ENCODE results near the gene SPZ1.
"Not testable (repeated sequence)": the region's sequence is repeated elsewhere in the genome, so short reads cannot be mapped to it uniquely, and the experiment has no call there.

SPZ1 gene

DNA sequence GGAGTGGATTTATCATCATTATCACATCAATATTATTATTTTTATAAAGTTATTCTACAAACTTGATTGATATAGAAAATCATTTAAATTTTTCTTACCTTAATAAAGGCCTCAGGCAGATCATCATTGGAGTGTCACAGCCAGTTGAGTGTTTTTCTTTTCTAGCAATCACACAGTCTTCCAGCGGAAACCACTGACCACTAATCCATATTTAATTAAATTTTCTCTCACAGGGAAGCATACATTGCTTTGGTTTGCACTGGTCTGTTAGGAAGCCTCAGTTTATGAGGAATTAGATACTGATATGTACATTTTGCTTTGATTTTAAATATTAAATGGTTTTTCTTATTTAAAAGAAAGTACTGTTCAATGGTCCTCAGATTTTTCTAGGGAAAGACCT, 6.7 kb downstream of the SPZ1 start:
- no peak for DNase-seq
- intact Hi-C loops (cut with DNase I): no loop called here

DNA sequence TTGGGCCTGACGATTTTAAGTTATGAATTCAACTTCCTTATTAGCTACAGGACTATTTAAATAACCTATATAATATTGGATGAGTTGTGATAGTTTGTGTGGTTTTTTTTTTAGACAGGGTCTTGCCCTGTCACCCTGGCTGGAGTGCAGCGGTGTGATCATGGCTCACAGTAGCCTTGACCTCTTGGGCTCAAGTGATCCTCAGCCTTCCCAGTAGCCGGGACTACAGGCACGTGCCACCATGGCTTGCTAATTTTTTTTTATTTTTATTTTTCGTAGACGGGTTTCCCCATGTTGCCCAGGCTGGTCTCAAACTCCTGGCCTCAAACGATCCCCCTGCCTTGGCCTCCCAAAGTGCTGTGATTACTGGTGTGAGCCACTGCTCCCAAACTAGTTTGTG, 17.6 kb downstream of the SPZ1 start:
- intact Hi-C loops (cut with DNase I): no loop called here
- no peak for DNase-seq

DNA sequence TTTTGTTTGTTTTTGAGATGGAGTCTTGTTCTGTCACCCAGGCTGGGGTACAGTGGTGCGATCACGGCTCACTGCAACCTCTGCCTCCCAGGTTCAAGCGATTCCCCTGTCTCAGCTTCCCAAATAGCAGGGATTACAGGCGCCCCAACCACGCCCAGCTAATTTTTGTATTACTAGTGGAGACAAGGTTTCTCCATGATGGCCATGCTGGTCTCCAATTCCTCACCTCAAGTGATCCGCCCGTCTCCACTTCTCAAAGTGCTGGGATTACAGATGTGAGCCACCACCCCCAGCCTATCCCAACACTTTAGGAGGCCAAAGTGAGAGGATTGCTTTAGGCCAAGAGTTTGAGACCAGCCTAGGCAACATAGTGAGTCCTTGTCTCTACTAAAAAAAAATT, 19.3 kb downstream of the SPZ1 start:
- intact Hi-C loops (cut with DNase I): no loop called here
- DNase-seq: no peak

DNA sequence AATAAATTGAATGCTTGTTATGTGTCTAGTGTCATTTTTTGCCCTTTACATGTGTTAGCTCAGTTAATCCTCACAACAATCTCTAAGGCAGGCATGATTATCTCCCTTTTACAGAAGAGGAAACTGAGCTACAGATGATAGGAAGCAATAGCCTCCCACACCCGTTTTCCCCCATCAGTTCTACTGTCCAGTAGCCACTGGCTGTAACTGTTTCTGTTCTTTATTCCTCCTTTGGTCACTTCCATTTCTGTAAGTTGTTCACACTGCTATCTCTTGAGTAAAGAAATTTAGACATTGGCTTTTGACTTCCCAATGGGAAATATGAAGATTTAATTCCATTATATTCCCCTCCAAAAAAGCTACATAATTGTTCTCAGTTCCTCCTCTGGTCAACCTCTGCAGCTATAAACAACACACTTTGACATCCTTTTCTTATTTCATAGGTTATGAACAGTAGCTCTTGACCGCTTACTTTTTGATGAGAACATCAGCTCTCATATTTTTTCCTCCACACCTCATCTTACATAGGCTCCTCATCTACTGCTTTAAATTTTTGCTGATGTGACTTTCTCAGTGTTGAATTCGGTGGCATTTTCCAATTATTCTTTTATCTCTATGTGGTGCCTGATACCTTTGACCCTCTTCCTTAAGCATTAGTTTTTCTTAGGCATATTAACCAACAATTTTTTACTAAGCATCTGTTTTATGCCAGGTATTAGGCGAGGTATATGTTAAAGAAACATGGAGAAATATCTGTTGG, 21.4 kb downstream of the SPZ1 start:
- intact Hi-C loops (cut with DNase I): no loop called here
- no peak for DNase-seq

- intact Hi-C loops (cut with DNase I): no loop called here
- DNase-seq: no peak
Measured at GRCh38 chr5:80343067-80343466, 23.3 kb downstream of the SPZ1 start.

GRCh38 chr5:80346055-80346454, 26.3 kb downstream of the SPZ1 start:
- DNase-seq: peak in 1 of 10 donors; percentile 24
- intact Hi-C loops (cut with DNase I): no loop called here

DNA sequence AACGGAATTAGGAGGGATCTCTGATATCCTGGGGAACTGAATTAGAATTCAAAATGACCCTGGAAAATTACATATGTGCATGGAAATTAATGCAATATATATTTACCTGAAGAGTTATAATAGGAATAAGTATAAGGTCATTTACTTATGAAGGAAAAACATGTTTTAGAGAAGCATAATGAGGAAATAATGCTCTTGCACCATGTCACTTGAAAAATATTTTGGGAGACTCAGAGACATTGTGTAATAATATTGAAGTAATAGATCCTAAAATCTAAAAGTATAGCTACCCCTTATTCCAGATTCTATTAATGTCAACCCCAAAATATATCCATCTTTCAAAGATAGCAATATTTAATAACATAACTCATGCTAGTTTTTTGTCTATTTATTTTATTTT, 28.4 kb downstream of the SPZ1 start:
- DNase-seq: no peak
- intact Hi-C loops (cut with DNase I): no loop called here

DNA sequence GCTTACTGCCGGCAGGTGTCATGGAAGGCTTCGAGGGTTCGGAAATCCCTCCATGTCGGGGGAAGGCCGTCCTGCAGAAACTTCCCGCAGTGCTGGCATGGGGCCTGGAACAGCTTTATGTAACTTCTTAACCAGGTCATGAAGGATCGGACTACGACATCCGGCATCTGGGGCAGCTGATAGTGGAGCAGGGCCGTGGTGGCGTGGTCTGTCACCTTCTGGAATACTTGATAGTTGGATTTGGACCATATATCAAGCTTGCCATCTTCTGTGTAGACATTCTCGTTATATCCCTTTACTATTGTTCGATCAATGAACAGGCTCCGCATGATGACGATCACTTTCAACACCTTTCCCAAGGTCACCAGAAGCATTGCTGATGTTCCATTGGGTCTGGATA, 31.2 kb downstream of the SPZ1 start:
- DNase-seq: peak in 1 of 10 donors; percentile 43
- intact Hi-C loops (cut with DNase I): not testable (repeated sequence)

GRCh38 chr5:80355686-80356085, 35.9 kb downstream of the SPZ1 start:
- no peak for DNase-seq
- intact Hi-C loops (cut with DNase I): no loop called here

DNA sequence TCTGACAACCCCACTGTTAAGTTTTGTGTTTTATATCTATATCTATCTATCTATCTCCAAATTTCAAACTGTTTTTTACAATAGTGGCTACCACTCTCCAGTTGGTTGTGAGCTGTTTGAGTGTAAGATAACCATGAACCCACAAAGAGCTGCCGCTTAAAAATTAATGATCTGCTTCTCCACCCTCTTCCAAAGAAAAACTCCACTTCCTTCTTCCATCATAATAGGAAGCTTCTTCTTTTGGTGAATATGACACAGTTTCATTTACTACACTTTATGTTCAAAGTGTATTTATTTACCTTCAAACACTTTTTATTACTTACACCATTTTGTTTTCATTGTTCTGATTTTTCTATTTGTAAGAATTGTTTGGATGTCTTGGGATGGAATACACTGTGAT, 37.9 kb downstream of the SPZ1 start:
- intact Hi-C loops (cut with DNase I): no loop called here
- no peak for DNase-seq

DNA sequence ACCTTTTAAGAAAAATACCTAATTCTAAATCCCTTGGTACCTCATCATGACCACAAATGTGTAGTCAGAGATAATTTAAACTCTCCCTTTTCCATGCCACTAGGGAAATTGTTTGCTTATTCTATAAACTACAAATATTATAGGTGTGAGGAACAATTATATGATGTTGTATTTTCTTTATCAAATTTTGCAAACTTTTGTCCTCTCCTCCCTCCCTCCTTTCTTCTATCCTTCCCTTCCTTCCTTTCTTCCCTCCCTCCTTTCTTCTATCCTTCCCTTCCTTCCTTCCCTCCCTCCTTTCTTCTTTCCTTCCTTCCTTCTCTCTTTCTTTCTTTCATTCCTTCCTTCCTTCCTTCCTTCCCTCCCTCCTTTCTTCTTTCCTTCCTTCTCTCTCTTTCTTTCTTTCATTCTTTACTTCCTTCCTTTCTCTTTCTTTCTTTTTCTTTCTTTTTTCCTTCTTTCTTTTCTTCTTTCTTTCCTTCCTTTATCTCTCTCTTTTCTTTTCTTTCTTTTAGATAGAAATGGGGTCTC, 41.2 kb downstream of the SPZ1 start:
- no peak for DNase-seq
- intact Hi-C loops (cut with DNase I): no loop called here

- no peak for DNase-seq
- intact Hi-C loops (cut with DNase I): no loop called here
Measured at GRCh38 chr5:80364892-80365291, 45.1 kb downstream of the SPZ1 start.

DNA sequence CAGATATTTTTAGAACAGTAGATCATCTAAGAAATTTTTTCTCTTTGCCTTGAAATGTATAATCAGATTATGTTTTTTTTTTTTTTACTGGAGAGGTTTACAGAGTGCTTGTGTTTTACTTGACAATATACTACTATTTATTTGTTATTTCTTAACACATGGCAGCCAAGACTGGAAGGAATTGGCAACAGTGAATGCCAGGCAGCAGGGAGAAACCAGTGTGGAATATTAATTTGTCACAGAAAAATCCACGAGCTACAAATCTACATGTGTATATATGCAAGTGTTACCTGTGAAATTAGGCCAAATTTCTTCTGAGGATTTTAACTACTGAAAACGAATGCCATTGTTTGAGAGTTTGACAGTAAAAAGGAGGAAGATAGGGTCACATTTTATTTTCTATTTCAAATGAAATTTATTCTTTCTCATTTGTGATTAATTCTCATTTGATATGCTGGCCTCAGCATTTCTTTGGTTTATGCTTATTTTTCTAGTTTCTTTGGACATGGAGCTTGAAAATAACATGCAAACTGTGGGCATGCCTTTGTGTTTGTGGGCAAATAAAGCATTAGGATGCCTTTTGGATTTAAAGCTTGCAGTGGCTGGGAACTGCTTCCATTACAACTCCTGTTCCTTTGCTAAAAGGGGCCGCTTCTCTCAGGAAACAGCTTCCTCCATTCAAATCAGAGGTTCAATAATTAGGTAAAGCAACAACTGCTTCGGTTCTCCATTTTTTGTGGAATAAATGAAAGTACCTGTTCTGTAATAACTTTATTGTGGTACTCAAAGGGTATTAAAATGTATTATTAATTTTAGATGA, 49.1 kb downstream of the SPZ1 start:
- DNase-seq: no peak
- intact Hi-C loops (cut with DNase I): no loop called here

- intact Hi-C loops (cut with DNase I): no loop called here
- DNase-seq: no peak
Measured at GRCh38 chr5:80369521-80369920, 49.7 kb downstream of the SPZ1 start.

- no peak for DNase-seq
- intact Hi-C loops (cut with DNase I): loop anchor here (5.0 kb wide), 1 partner anchor 37 kb away; the partner anchor contains the start of gene ZFYVE16
Measured at GRCh38 chr5:80370390-80370789, 50.6 kb downstream of the SPZ1 start.

Data from posterior cingulate gyrus (tissue), 11 donors.